Measurements from ENCODE around the gene MICOS13.
"Not testable (repeated sequence)": the region's sequence is repeated elsewhere in the genome, so short reads cannot be mapped to it uniquely, and the experiment has no call there.

Gene MICOS13

DNA sequence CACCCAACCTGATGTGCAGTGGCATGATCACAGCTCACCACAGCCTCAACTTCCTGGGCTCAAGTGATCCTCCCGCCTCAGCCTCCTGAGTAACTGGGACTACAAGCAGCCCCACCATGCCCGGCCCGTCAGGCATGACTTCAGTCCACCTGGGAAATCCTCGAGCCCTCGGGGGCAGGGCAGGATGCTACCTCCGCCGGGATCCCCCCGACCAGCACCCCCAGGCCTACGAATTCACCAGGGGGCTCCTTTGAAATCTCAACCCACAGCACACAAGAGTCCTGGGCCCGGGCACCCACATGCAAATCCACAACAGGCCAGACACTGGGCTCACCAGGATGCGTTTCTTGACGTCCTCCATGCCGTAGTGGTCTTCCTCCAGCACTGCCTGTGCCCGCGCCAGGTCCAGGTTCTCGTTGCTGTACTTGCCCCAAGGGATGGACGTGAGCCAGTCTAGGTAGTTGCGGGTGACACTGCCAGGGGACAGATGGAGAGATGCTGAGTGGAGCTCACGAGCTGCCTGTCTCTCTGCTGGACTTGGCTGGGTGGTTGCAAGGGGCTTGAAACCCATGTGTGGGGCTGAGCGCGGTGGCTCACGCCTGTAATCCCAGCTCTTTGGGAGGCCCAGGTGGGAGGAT is 20.3 kb upstream of the MICOS13 start:
- no peak for DNase-seq

DNA sequence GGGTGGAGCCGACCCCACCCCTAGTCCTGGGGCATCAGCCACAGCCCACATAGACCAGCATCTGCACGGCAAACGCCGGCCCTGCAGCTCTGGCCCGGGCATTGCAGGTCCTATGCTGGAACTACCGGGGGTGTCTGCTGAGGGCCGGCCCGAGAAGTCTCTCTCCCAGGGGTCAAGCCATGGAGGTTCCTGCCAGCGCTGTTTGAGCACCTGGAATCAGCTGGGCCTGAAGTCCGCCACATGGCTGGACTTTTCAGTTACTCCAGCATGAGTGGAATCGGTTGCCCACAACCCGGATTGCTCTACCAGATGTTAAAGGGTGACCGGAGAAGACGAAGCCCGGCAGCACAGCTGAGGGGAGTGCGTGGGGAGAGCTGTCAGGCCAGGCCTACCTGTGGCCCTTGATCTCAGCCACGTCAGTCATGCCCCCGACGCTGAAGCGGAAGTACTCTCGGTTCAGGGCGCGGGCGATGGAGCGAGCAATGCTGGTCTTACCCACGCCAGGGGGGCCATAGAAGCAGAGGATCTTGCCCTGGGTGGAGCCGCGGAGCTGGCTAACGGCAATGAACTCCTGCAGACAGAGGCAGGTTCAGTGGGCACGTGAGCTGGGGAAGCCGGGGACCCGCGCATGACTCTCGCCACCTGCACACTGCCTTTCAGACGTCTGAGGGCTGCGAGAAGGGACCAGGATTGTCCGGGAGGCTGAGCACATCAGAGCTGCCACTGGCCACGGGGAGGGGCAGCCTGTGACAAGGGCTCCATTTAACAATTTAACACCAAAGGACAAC is 18.5 kb upstream of the MICOS13 start:
- DNase-seq, result no peak

DNA sequence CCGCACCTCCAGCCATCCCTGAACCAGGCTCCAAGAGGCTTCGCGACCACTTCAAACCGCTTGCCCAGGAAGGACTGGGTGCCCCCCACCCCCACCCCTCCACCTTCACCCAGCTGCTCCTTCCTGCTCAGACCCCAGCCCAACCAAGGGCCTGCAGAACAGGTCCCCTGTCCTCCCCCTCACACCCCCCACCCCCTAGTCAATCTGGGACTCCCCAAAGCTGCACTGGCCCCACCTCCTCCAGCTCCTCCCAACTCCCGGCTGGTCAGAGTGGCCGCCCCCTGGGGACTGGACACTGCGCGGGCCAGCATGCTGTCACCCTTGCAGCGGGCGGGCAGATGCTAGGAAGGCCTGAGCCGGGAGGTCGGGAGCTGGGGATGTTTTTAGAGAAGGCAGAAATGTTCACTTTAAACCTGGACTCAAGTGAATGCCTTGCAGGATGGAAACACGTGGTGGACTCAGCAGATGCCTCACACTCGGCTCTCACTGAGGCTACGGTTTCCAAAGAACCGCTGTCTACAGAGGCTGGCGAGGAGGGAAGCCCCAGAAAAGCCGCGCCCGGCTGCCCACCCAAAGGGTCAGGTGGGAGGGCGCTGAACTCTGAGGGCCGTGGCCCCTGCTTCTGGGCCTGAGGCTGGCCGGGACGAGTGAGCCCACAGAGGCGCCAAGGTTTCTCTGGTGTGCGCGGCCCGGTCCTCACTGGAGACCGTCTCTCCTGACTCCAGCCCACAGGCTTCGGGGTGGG is 17.7 kb upstream of the MICOS13 start:
- DNase-seq, result no peak

DNA sequence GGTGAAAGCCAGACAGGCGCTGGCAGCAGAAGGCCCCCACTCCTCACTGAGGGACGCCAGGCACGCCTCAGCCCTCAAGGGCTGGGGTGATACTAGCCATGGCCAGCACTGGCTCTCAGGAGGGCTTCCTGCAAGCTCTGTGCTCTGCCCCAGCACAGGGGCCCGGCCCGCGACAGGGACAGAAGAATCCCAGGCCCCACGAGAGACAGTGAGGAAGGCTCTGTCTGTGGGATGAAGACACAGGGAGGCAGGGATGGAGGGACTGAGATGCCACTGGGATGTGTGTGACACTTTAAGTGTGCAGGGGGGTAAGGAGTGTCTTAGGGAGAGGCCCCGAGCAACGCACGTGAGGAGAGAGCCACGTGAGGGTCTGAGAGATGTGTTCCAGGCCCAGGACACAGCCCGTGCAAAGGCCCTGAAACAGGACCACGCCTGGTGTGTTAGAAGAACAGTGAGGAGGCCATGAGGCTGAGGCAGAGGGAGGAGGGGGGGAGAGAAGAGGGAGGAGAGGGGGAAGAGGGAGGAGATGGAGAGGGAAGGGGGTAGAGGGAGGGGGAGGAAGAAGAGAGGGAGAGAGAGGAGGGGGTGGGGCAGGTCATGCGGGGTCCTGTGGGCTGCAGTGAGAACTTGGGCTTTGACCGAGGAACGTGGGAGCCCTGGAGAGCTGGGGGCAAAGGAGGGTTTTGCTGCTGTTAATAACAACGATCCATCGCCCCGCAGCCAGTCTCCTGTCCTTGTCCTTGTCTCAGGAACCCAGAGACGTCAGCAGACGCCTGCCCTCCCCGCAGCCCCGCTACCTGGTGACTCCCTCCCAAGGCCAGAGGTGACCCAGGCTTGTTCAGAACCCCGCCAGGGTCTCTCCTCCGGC is 16.9 kb upstream of the MICOS13 start:
- no peak for DNase-seq

DNA sequence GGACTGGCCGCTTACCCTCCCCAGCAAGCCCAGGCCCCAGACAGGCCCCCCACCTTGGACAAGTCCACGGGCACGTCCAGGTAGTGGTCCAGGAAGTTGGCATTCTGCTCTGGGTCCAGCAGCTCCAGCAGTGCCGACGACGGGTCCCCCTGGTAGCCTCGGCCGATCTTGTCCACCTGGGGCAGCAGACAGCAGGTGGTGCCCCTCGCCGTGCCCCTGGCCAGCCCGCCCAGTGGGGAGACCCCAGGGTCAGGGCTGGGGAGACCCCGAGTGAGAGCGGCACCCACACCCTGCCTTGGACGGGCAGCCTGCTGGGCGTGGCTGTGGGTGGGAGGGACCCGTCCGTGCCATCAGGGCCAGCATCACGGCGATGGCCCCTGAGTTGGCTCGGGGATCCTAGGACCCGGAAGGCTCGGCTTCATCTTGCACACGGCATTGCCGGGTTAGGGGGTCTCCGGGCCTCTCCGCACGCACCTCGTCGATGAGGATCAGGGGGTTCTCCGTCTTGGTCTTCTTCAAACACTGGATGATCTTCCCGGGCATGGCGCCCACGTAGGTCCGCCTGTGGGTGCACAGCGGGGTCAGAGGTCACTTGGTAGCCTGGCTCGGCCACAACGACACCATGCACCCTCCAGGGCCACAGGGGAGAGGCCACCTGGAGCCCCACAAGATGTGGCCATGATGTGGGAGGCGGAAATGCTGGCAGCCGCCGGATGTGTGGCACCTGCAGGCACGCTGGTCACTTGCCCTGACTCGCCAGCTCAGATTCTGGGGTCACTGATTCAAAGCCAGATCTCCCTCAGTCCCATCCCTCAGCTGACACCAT is 16.1 kb upstream of the MICOS13 start:
- no peak for DNase-seq

DNA sequence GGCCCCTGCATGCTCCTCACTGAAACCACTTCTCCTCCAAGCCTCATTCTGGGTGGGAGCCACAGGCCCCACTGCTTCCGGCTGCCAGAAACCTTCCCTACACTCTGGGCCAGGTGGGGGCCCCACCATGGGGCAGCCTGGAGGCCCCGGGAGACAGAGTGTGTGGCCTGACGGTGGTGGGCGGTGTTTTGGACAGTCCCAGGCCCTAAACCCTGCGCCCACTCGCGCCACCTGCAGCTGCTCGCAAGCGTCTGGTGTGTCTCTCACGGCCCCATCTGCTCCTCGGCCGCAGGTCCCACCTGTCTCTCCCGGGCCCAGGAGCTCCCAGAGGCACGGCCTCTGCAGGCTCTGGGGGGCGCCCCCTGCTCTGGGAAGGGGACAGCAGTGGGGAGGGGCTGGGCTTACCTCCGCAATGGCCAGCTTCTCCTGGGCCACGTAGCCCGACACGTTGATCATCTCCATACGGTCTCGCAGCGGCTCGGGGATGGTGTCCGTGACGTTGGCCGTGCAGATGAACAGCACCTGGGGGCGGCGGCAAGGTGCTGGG is 15.4 kb upstream of the MICOS13 start:
- DNase-seq, result no peak

DNA sequence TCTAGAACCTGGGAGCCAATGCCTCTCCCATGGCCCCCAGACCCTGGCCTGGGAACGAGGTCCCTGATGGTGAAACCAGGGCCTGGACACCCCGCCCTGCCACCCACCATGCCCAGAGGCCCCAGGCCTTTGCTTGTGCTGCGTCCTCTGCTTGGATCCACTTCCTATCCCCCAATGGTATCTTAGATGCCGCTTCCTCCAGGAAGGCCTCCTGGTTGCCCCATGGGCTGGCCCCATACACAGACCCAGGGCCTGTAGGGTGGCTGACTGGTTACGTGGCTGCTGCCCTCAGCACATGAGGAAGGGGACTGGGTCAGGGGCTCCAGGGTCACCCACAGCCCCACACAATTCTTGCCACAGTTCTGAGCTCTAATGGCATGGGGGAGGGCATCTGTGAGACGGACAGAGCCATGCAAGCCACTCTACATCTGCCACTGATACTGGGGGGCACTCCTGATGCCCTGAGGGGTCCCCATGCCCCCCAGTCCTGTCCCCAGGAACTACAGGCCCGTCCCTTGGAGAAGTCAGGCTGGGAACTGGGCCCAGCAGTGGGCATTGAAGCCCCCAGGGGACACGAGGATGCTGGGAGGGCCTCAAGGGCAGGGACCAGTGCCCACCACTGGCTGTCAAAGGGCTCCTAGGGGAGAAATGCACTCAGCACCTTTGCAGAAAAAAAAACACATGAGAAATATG is 14.8 kb upstream of the MICOS13 start:
- no peak for DNase-seq

DNA sequence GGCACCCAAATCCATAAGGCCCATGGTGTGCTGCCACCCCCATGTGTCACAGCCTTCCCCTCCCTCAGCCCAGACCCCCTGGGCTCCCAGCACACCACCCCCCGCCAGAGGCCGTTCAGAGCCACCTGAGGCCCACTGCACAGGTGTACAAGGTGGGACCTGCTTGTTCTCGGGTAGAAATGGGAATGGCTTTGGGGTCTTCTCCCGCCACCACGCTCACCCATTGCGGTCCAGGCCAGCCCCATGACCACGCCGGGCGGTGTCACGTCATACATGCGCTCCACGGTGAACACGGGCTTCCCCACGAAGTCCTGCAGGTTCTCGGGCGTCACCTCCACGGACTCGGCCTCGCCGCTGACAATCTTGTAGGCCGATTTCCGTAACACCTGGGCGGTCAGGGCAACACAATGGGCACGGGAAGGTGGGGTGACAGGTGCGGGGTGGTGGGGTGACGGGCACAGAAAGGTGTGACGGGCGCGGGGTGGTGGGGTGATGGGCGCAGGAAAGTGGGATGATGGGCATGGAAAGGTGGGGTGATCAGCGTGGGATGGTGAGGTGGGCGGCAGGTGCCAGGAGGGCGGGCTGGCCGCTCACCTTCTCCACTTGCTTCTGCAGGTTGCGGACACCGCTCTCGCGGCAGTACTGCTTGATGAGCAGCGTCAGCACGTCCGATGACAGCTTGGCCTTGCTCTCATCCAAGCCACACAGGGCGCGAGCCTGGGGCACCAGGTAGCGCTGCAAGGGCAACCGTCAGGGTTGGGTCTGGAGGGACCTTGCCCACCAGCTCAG is 14.0 kb upstream of the MICOS13 start:
- DNase-seq, result no peak

DNA sequence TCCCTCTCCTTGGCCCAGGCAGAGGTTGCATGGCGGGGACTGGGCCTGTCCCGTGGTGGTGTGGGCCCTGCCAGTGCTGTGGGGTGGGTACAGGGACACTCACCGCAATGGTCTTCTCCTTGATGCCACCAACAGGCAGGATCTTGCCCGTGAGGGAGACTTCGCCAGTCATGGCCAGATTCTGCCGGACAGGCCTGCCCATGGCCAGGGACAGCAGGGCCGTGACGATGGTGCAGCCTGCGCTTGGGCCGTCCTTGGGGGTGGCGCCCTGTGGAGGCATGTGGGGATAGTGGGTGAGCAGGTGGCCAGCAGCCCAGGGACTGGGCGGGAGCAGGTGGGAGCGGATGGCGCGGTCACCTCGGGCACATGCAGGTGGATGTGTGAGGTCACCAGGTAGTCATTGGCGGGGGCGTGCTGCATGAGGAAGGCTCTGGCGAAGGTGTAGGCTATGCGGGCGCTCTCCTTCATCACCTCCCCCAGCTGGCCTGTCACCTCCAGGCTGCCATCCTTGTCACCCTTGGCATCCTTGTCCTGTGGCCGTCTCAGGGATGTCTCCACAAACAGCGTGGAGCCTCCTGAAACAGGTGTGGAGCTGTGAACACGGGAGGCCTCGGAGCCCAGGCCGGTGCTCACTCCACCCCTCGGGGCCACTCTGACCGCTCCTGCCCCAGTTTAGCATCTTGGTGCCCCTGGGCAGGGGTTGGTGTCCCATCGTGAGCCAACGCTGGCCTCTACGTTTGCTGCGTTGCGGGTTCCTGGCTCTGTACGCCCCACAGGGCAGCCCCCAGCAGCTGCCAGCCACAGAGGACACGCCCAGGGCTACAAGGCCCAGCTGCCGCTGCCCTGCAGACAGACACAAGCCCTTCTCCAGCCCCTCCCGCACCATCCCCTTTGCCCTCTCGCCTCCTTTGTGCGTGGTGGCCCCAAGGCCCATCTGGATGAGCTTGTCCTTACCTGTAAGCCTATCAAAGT is 13.2 kb upstream of the MICOS13 start:
- no peak for DNase-seq

DNA sequence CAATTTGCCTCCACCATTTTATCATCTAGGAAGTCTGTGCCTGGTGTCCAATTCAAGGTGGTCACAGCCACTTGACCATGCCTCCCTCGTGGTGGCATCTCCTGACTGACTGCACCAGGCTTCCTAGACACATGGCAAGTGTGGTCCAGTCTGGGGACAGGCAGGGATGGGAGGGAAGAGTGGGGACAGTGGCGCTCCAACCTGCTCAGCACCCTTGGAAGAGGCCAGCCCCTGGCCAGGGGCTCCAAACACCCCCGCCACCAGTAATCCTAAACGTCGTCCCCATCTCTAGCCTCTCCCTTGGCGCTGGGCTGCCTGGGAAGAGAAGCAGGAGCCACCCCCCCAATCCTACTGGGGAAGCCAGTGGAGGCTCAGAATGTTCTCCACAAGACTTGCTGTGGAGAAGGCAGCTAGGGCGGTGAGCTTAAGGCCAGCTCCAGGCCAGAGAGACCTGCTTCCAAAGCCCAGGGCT is 12.4 kb upstream of the MICOS13 start:
- DNase-seq, result no peak

DNA sequence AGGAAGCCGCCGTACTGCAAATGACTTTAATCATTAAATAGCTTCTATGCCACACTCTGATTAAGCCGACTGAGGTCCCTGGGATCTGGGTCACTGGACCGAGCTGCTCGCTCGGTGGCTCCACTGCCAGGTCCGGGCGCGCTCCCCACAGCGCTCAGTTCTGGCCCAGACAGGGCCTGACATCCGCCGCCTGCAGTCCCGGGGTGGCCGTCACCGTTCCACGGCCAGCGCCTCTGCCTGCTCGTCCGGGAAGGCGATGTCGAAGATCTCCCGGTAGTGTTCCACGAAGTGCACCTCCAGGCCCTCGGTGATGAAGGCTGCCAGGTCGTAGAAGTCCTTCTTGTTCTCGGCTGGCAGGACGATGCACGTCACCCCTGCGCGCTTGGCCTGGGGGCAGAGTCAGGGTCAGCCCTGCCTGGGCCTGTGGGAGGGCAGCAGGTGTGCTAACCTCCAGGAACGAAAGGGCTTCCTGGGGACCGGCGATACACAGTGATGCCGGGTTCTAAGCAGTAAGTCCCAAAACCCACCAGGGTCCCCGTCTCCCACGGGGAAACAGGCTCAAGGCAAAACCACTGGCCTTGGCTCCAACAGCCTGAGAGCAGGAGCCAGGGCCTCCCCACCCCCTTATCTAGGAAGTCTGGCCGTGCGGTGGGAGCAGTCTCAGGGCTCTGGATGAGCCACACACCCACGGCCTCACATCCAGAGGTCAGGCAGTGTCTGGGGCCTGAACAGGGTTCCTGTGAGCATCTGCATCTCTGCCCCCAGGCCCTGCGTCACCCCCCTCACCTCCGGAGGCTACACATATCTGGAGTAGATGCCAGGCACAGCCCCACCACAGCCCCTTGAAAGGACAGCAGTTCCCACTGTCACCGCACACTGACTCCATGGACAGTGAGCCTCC is 11.8 kb upstream of the MICOS13 start:
- peak in 1 of 2 donors; percentile 15 for DNase-seq

DNA sequence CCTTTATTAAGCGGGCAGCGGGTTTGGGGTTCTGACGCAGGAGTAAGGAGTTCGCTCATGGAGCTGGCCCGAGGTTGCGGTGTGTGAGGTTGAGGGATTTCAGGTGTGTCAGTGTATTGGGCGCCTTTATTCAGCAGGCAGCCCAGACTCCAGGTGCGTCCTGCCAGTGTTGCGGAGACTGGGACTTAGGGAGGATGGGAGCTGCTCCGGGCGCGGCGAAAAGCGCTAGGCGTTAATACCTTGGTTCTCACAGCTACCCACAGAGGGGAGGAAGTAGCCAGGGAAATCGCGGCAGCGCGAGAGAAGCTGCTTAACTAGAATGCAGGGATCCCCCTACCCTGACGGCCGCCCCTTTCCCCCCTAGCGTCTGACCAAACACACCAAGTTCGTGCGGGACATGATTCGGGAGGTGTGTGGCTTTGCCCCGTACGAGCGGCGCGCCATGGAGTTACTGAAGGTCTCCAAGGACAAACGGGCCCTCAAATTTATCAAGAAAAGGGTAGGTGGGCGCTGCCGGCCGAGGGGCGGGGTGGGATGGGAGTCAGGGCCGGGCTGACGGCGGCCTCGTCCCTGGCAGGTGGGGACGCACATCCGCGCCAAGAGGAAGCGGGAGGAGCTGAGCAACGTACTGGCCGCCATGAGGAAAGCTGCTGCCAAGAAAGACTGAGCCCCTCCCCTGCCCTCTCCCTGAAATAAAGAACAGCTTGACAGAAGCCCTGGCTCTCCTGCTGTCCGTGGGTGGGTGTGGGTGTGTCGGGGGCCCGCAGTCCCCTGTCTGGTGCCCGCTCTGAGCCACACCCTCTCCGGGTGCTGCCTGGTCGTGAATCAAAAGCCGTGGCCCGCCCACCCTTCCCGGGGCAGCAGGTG is 10.9 kb upstream of the MICOS13 start:
- peak in 1 of 2 donors; percentile 43 for DNase-seq

DNA sequence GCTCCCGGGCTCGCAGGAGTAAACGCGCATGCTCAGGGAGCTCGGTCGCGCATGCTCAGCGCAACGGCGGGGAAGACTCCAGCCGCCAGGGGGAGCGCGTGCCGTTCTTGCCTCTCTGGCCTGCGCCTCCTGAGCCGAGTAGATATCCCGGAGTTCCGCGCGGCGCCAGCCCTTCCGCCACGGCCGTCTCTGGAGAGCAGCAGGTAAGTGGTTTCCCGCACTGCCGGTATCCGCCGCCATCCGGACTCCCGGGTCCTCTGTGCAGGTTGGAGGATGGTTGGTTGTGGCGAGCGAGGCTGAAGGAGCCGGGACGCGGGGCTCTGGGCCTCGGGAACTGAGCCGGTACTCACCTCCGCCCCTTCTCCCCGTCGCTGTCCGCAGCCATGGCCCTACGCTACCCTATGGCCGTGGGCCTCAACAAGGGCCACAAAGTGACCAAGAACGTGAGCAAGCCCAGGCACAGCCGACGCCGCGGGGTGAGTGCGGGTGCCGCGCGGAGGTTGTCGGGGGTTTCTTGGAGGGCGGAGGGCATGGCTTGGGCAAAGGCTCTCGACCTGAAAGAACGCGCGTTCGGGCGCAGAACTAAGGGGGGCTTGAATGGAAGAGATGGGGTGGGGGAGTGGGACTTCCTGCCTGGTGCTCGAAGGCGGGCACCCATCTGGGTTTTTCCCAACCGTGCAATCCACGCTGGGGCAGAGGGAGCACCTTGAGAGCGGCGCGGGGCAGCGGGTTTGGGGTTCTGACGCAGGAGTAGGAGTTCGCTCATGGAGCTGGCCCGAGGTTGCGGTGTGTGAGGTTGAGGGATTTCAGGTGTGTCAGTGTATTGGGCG is 10.0 kb upstream of the MICOS13 start, which contains the start of gene RPL36:
TSS of gene RPL36 (plus strand) at position 171 of the 830 bp plus-strand sequence. CDS start at position 384, 213 bp downstream.
- DNase-seq, result peak; percentile 98 to 99

DNA sequence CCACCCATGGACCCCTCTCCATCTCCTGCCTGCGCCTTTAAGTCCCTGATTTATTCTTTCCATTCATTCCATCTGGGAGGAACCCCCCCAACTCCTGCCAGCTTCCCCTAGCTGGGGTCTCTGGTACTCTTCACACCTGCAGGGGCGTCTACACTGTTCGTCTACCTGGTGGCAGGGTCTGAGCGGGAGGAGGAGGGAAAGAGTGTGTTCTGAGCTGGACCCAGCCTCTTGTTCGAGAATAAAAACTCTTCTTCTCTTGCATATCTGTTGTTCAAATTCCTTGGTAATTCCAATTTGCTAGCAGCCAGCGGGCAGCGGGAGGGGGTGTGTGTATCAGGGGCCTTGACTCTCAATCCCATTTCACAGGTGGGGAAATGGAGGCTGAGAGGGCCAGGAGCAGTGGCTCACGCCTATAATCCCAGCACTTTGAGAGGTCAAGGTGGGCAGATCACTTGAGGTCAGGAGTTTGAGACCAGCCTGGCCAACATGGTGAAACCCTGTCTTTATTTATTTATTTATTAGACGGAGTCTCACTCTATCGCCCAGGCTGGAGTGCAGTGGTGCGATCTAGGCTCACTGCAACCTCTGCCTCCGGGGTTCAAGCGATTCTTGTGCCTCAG is 8.1 kb upstream of the MICOS13 start:
- DNase-seq, result not testable (repeated sequence)
